ENCODE measurements around the gene COMT.

COMT gene

GRCh38 chr22:19970031-19970478 lies 28.5 kb downstream of the COMT start:
- DNase-seq (ENCODE audit: low read depth), result no peak

DNA sequence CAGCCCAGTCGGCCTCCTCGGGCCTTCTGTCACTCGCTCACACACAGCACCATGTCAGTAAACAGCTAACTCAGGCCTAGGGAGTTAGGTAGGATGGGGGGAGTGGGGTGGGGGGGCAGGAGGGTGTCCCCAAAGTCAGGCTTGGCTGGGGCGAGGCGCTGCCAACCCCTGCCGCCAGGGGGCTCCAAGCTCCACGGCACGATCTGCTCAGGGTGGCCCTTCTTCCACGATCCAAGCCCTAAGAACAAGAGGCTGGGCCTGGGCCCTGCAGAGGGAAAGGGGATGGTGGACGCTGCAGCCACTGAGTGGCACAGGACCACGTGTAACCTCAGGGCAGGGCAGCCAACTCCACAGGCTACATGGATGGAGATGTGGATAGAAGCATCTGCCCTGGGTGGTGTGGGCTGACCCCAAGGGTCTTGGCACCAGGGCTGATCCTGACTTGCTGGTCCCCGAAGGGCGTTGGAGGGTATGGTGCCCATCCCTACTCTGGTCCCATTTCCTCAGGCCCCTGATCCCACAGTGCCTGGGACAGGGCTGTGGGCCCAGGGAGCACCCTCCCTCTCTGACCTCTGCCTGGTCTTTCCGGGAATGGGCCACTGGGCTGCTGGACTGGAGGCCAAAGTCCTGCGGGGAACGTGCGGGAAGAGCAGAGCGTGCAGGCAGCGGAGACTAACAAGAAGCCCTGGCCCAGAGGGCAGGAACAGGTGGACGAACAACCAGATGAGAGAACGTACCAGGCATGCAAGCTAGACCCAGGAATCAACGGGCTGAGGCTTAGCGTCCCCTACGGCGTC lies 29.1 kb downstream of the COMT start:
- DNase-seq (ENCODE audit: low read depth), result peak; percentile 70

GRCh38 chr22:19971276-19972124 lies 29.9 kb downstream of the COMT start:
- DNase-seq (ENCODE audit: low read depth), result no peak

GRCh38 chr22:19972251-19972650 lies 30.7 kb downstream of the COMT start:
- DNase-seq (ENCODE audit: low read depth), result no peak

- no peak for DNase-seq (ENCODE audit: low read depth)
These were observed 31.3 kb downstream of the COMT start for GRCh38 chr22:19972652-19973550.

DNA sequence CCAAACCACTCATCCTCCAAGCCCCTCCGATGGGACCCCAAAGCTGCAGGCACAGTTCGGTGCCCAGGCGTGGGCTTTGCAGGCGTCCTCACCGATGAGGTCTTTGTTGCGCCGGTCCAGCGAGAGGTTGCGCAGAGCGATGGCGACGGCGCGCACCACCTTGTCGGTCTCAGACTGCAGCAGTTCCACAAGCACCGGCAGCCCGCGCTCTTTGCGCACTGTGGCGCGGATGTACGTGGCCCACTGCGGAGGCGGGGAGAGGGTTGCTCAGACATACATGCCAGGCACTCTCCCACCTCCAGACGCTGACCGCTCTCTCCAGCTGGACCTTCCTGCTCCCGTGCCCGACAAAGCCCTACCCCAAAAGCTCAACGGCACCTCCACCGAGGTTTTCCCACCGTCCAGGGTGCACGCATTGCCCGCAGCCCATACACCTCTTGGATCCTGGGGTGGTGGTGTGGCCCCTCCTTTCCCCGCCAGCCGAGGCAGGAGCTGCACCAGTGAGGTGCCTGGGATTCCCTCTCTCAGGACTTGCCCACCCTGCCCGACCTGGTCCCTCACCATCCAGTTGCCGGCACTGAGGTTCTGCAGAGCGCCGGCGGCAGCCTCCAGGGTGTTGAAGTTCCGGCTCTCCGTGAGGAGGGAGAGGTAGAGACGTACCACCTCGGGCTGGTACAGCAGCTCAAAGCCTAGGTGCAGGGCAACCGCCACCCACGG lies 32.1 kb downstream of the COMT start:
- no peak for DNase-seq (ENCODE audit: low read depth)

GRCh38 chr22:19974268-19974861 lies 32.8 kb downstream of the COMT start:
- DNase-seq (ENCODE audit: low read depth), result no peak

GRCh38 chr22:19974935-19975706 lies 33.5 kb downstream of the COMT start:
- DNase-seq (ENCODE audit: low read depth), result no peak

DNA sequence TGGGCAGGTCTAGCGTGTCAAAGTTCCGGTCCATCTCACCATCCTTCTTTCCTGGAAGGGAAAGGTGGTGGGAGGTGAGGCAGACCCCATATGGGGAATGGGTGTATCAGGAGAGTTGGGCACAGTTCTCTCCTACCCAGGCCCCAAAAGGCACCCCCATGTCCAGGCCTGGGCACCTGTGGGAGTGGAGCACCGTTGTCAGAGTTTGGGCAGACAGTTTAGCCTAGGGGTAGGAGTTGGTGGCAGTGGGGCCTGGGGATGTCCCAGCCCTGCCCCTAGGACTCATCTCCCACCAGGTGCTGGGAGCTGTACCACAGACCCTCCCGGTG lies 34.1 kb downstream of the COMT start:
- DNase-seq (ENCODE audit: low read depth), result no peak

GRCh38 chr22:19976671-19977070 lies 35.1 kb downstream of the COMT start:
- DNase-seq (ENCODE audit: low read depth), result no peak

- DNase-seq (ENCODE audit: low read depth), result no peak
These were observed 36.0 kb downstream of the COMT start for GRCh38 chr22:19977296-19978243.

DNA sequence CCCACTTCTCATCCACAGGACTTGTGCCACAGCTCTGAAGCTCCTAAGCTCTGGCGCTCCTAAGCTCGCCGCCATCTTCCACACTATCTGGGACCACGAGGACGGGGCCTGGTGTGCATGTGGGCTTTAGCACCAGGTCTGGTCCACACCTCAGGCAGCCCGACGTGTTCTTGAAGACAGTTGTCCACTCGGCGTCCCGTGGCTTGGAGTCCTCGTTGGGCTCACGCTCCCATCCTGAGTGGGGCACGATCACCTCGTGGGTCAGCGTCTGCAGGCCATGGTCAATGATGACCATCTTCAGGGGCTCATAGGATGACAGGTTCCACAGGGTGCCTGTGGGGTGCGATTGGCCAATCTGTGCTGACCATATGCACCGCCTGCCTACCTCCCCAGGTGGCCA lies 37.2 kb downstream of the COMT start:
- DNase-seq (ENCODE audit: low read depth), result no peak

- DNase-seq (ENCODE audit: low read depth), result no peak
These were observed 38.3 kb downstream of the COMT start for GRCh38 chr22:19979712-19980493.

DNA sequence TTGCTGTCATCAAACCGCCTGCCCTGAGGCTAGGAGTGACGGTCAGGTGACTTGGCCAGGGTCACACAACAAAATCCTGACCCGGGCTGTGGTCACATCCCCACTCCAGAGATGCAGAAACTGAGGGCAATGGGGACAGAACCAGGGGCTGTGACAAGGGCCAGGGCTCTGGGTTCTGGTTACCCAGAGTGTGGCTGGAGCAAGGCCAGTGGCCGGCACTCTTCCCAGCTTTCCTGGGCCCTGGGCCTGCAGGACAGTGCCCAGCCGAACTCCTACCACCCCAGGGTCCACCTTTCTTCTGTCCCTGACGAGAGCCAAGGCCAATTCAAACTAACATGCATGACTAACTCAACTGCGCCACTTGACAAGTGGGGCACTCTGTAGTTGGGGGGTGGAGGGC lies 39.2 kb downstream of the COMT start:
- no peak for DNase-seq (ENCODE audit: low read depth)

- no peak for DNase-seq (ENCODE audit: low read depth)
These were observed 39.8 kb downstream of the COMT start for GRCh38 chr22:19981171-19981960.

DNA sequence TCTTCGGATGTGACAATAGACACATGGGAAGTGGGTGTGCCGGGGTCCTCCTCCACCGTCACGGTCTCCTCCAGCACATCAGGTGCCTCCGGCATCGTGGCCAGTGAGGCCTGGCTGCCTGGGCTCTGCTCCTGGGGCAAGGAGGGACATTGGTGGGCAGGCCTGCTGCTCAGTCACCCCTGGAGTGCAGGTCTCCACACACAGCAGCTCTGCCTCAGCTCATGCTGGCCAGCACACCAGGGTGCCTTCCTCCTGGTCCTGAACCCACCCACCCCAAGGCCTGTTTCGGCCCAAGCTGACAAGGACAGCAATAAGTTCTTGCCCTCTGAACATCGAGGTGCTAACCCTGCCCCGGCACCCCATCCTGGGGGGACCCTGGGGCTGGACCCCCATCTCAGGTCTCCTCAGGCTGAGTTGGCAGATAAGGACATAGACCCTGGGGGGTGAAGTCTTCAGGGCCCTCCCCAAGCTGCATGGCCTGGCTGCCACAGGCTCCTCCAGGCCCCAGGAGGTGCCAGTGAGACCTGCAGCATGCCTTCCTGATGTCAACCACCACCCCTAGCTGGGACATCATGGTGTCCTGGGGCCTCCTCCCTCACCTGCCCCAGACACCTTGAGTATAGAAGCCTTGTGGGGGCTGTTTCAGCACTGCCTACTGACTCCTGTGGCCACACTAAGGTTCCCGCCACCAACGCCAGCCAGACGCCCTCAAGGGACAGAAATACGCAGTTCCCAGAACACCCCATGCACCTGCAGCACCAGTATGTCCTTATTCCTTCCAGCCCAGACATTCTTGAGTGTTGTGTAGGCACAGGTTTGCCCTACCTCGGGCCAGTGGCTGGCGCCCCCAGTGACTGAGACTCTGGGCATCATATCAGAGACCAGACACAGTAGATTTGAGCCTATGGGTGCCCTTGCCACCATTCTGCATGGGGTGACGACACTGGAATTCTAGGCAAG lies 40.7 kb downstream of the COMT start:
- DNase-seq (ENCODE audit: low read depth), result no peak

Data from stimulated activated CD8-positive, alpha-beta memory T cell treated with anti-CD3 and anti-CD28 coated beads, Interleukin-15, amount 100 ng/mL, for 24 hours (primary cell).